Endometrial microvascular endothelial cells (primary cell): ENCODE results near the gene SMG6. TPM values are rescaled to one million over a fixed set of nuclear protein-coding genes. Genes with fewer than 3 reads are reported as not detected.

Source experiments
- in situ Hi-C: cut with HindIII; loops from 2 replicates; pipeline ENCODE4 v1.10.0; 2017; ENCODE audit warnings: low sequenced_read_pairs, low pct_unique_long_range_greater_than_20kb; ENCODE audit errors: inconsistent ontology term
- total RNA-seq: library from RNA; depleted of rRNA; stranded (reverse); fragments of >200 nt; gene quantifications from one replicate; pipeline ENCODE4 v1.2.3, GENCODE V29; 2015; ENCODE audit errors: inconsistent ontology term

SMG6 gene
- total RNA-seq, 1 donor from 2014 or later = 67.2 TPM

- in situ Hi-C loops = loop anchor here (10.0 kb wide), 1 partner anchor 112 kb away; no protein-coding TSS in a partner anchor
These were observed 240.9 kb downstream of the SMG6 start for GRCh38 chr17:2062571-2063183.

GRCh38 chr17:2061441-2061958, 242.1 kb downstream of the SMG6 start:
- in situ Hi-C loops = loop anchor here (10.0 kb wide), 1 partner anchor 113 kb away; no protein-coding TSS in a partner anchor

GRCh38 chr17:2060681-2061440, 242.7 kb downstream of the SMG6 start:
- in situ Hi-C loops = loop anchor here (10.0 kb wide), 1 partner anchor 114 kb away; no protein-coding TSS in a partner anchor

GRCh38 chr17:2060385-2060658, 243.3 kb downstream of the SMG6 start:
- in situ Hi-C loops = loop anchor here (10.0 kb wide), 1 partner anchor 114 kb away; no protein-coding TSS in a partner anchor

- in situ Hi-C loops = loop anchor here (10.0 kb wide), 1 partner anchor 115 kb away; no protein-coding TSS in a partner anchor
These were observed 243.8 kb downstream of the SMG6 start for GRCh38 chr17:2059547-2060384.

- in situ Hi-C loops = no loop called here
These were observed 244.7 kb downstream of the SMG6 start for GRCh38 chr17:2058586-2059546.

- in situ Hi-C loops = no loop called here
These were observed 245.6 kb downstream of the SMG6 start for GRCh38 chr17:2057760-2058585.

GRCh38 chr17:2057175-2057759, 246.3 kb downstream of the SMG6 start:
- in situ Hi-C loops = no loop called here

- in situ Hi-C loops = no loop called here
These were observed 247.1 kb downstream of the SMG6 start for GRCh38 chr17:2056206-2057174.

- in situ Hi-C loops = no loop called here
These were observed 248.0 kb downstream of the SMG6 start for GRCh38 chr17:2055292-2056205.

GRCh38 chr17:2054512-2055291, 248.9 kb downstream of the SMG6 start, which contains the start of gene HIC1:
Gene HIC1 (plus strand): TSS chr17:2055103. CDS start chr17:2056691, 1,588 bp downstream.
- in situ Hi-C loops = no loop called here

GRCh38 chr17:2054262-2054511, 249.4 kb downstream of the SMG6 start:
- in situ Hi-C loops = no loop called here

GRCh38 chr17:2053380-2054261, 250.0 kb downstream of the SMG6 start:
- in situ Hi-C loops = no loop called here
